ENCODE results near the gene SPSB2.

DNA sequence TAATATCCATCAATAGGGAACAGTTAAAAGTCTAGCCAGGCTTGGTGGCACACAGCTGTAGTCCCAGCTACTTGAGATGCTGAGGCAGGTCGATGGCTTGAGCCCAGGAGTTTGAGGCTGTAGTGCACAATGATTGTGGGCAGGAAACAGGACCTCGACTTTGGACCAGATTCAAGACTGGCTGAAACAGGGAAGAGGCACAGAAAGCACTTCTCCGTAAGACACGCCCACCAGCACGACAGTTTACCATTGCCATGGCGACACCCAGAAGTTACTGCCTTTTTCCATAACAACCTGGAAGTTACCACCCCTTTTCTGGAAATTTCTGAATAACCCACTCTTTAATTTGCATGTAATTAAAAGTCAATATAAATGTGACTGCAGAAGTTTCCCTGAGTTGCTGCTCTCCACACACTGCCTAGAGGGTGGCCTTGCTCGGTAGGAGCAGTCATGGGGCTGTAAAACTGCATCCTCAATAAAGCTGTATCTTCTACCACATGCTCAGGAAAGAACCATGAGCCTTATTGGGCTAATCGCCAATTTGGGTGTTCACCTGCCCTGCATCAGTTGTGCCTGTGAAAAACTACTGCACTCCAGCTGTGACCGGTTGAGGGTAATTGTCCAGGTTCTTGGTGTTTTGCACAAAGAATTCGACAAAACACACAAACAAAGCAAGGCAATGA lies 26.9 kb upstream of the SPSB2 start:
- TF ChIP-seq SIN3A (IDR thresholded peaks at IDR 0.05; ENCODE audit: borderline replicate concordance, low read depth, low read length) (no peak), RAD21 (IDR thresholded peaks at IDR 0.05; ENCODE audit: low read length) (no peak), GATA2 (CRISPR knock-in tag; IDR thresholded peaks at IDR 0.05) (no peak), GABPA (IDR thresholded peaks at IDR 0.05; ENCODE audit: low read depth) (no peak), CTCF (IDR thresholded peaks at IDR 0.05) (no peak), NFIC (IDR thresholded peaks at IDR 0.05; ENCODE audit: borderline replicate concordance) (no peak), USF2 (IDR thresholded peaks at IDR 0.05; ENCODE audit: borderline replicate concordance, low read depth, low read length) (no peak), TCF12 (IDR thresholded peaks at IDR 0.05) (no peak), POLR2AphosphoS5 (IDR thresholded peaks at IDR 0.05; ENCODE audit: low read depth, low read length) (no peak), MXI1 (IDR thresholded peaks at IDR 0.05; ENCODE audit: low read depth, low read length) (no peak), FOSL2 (IDR thresholded peaks at IDR 0.05; ENCODE audit: borderline replicate concordance, low read depth) (no peak)
- TF ChIP-seq, protein P1, sequence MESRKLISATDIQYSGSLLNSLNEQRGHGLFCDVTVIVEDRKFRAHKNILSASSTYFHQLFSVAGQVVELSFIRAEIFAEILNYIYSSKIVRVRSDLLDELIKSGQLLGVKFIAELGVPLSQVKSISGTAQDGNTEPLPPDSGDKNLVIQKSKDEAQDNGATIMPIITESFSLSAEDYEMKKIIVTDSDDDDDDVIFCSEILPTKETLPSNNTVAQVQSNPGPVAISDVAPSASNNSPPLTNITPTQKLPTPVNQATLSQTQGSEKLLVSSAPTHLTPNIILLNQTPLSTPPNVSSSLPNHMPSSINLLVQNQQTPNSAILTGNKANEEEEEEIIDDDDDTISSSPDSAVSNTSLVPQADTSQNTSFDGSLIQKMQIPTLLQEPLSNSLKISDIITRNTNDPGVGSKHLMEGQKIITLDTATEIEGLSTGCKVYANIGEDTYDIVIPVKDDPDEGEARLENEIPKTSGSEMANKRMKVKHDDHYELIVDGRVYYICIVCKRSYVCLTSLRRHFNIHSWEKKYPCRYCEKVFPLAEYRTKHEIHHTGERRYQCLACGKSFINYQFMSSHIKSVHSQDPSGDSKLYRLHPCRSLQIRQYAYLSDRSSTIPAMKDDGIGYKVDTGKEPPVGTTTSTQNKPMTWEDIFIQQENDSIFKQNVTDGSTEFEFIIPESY (IDR thresholded peaks at IDR 0.05; ENCODE audit: borderline replicate concordance, low read depth), result no peak
- TF ChIP-seq, protein P2, sequence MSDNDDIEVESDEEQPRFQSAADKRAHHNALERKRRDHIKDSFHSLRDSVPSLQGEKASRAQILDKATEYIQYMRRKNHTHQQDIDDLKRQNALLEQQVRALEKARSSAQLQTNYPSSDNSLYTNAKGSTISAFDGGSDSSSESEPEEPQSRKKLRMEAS (IDR thresholded peaks at IDR 0.05; ENCODE audit: low read depth), result no peak
- TF ChIP-seq, protein P3, sequence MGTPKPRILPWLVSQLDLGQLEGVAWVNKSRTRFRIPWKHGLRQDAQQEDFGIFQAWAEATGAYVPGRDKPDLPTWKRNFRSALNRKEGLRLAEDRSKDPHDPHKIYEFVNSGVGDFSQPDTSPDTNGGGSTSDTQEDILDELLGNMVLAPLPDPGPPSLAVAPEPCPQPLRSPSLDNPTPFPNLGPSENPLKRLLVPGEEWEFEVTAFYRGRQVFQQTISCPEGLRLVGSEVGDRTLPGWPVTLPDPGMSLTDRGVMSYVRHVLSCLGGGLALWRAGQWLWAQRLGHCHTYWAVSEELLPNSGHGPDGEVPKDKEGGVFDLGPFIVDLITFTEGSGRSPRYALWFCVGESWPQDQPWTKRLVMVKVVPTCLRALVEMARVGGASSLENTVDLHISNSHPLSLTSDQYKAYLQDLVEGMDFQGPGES (IDR thresholded peaks at IDR 0.05; ENCODE audit: low read depth, low read length), result no peak

Data from SK-N-SH (cell line).